Activated CD4-positive, alpha-beta T cell treated with anti-CD3 and anti-CD28 coated beads, Interleukin-2, amount 10 ng/mL, durations not matched to agents 24 days and 14 days (primary cell): Measurements from ENCODE around the gene CRELD2. TPM values are rescaled to one million over a fixed set of nuclear protein-coding genes. Genes with fewer than 3 reads are reported as not detected.

ENCODE experiments used
- DNase-seq: peaks from one replicate; pipeline ENCODE4 v3.0.0; 2022
- H3K27ac Mint-ChIP-seq: one replicate; pipeline ENCODE4 v1.8.0; 2022; ENCODE audit warnings: mild to moderate bottlenecking, mixed read lengths
- H3K27me3 Mint-ChIP-seq: one replicate; pipeline ENCODE4 v1.8.0; 2022; ENCODE audit warnings: mixed read lengths
- H3K36me3 Mint-ChIP-seq: one replicate; pipeline ENCODE4 v1.8.0; 2022; ENCODE audit warnings: low read depth, mild to moderate bottlenecking, mixed read lengths
- H3K4me1 Mint-ChIP-seq: one replicate; pipeline ENCODE4 v1.8.0; 2021; ENCODE audit warnings: mixed read lengths
- H3K4me3 Mint-ChIP-seq: one replicate; pipeline ENCODE4 v1.8.0; 2022; ENCODE audit warnings: mild to moderate bottlenecking, moderate library complexity, mixed read lengths
- H3K9me3 Mint-ChIP-seq: one replicate; pipeline ENCODE4 v1.8.0; 2021; ENCODE audit warnings: mixed read lengths
- intact Hi-C: fragments of 100-400 bp; cut with micrococcal nuclease; formaldehyde crosslinking; loops from one replicate; pipeline ENCODE4 v1.15.1; 2023
- total RNA-seq: library from RNA; stranded (reverse); gene quantifications from 2 replicates; pipeline ENCODE4 v1.2.3, GENCODE V29; 2022

The CRELD2 gene
- total RNA-seq, 1 donor from 2014 or later: 47.4 TPM

DNA sequence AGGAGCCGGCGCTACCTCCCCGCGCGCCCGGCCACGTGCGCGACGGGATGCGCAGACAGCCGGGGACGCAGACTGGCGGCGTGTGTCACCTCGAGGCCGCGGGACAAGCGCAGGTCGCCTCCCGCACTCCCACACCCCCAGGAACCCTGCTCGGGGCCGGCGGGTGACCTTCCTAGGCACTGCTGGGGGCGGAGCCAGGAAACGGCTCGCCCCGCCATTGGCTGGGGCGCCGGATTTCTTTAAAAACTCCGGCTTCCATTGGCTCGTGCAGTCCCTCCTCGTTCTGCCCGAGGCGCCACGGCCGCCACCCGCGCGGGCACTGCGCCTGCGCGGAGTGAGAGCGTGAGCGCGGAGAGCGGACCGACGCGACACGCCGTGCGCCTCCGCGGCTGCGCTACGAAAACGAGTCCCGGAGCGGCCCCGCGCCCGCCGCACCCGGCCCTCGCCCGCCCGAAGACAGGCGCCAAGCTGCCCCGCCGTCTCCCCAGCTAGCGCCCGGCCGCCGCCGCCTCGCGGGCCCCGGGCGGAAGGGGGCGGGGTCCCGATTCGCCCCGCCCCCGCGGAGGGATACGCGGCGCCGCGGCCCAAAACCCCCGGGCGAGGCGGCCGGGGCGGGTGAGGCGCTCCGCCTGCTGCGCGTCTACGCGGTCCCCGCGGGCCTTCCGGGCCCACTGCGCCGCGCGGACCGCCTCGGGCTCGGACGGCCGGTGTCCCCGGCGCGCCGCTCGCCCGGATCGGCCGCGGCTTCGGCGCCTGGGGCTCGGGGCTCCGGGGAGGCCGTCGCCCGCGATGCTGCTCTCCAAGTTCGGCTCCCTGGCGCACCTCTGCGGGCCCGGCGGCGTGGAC, 41.9 kb downstream of the CRELD2 start, which contains the start of gene PIM3:
Gene PIM3 (plus strand): TSS at position 614 of the 846 bp plus-strand sequence. CDS start 176 bp downstream, at position 790.
- H3K4me3 Mint-ChIP-seq: peak within 1 kb of the TSS; percentile 94
- DNase-seq: peak; percentile 98
- peak within 1 kb of the TSS; percentile 95 for H3K27ac Mint-ChIP-seq
- no peaks in the 10 kb centered on the region for H3K9me3 Mint-ChIP-seq
- peaks cover 17% of the 10 kb centered on the region for H3K4me1 Mint-ChIP-seq
- no peaks in the 10 kb centered on the region for H3K27me3 Mint-ChIP-seq
- intact Hi-C loops: loop anchor here (5.0 kb wide), 2 partner anchors 108 to 567 kb away; partner anchors contain the start of genes SCO2 and ZBED4
- H3K36me3 Mint-ChIP-seq: peaks cover 34% of the 10 kb centered on the region

DNA sequence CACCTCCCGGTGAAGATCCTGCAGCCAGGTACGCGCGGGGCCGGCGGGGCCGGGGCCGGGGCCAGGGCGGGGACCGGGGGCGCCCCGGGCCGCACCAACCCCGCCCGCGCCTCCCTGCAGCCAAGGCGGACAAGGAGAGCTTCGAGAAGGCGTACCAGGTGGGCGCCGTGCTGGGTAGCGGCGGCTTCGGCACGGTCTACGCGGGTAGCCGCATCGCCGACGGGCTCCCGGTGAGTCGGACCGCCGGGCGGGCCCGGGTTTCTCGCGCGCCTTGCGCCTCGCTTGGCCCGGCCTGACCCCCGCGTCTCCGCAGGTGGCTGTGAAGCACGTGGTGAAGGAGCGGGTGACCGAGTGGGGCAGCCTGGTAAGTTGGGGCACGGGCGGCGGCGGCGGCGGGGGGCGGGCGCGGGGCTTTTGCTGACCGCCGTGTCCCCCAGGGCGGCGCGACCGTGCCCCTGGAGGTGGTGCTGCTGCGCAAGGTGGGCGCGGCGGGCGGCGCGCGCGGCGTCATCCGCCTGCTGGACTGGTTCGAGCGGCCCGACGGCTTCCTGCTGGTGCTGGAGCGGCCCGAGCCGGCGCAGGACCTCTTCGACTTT, 42.7 kb downstream of the CRELD2 start:
- H3K36me3 Mint-ChIP-seq: peaks cover 35% of the 10 kb centered on the region
- intact Hi-C loops: loop anchor here (5.0 kb wide), 2 partner anchors 109 to 566 kb away; partner anchors contain the start of genes SCO2 and ZBED4

DNA sequence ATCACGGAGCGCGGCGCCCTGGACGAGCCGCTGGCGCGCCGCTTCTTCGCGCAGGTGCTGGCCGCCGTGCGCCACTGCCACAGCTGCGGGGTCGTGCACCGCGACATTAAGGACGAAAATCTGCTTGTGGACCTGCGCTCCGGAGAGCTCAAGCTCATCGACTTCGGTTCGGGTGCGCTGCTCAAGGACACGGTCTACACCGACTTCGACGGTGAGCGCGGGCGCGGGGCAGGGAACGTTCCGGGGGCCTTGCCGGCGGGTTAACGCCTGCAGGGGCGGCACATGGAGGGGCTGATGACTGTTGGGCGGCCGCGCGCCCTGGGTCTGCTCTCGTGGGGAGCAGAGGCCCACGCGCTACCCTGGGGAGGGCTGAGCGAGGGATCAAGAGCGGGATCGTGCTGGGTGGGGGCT, 43.2 kb downstream of the CRELD2 start:
- Mint-ChIP-seq H3K27me3 (no peaks in the 10 kb centered on the region), H3K27ac (peak overlapping the region; percentile 95), H3K4me3 (peak overlapping the region; percentile 94), H3K9me3 (no peaks in the 10 kb centered on the region), H3K4me1 (peaks cover 17% of the 10 kb centered on the region), H3K36me3 (peaks cover 37% of the 10 kb centered on the region)
- no peak for DNase-seq
- intact Hi-C loops: loop anchor here (1.0 to 5.0 kb wide), 4 partner anchors 25 to 566 kb away; partner anchors contain the start of genes SCO2 and ZBED4

More for the DNA sequence above, 42.7 kb downstream of the CRELD2 start:
- peak; percentile 83 for DNase-seq
- Mint-ChIP-seq H3K9me3 (no peaks in the 10 kb centered on the region), H3K4me3 (peak overlapping the region; percentile 94), H3K4me1 (peaks cover 17% of the 10 kb centered on the region), H3K27me3 (no peaks in the 10 kb centered on the region), H3K27ac (peak overlapping the region; percentile 95)

DNA sequence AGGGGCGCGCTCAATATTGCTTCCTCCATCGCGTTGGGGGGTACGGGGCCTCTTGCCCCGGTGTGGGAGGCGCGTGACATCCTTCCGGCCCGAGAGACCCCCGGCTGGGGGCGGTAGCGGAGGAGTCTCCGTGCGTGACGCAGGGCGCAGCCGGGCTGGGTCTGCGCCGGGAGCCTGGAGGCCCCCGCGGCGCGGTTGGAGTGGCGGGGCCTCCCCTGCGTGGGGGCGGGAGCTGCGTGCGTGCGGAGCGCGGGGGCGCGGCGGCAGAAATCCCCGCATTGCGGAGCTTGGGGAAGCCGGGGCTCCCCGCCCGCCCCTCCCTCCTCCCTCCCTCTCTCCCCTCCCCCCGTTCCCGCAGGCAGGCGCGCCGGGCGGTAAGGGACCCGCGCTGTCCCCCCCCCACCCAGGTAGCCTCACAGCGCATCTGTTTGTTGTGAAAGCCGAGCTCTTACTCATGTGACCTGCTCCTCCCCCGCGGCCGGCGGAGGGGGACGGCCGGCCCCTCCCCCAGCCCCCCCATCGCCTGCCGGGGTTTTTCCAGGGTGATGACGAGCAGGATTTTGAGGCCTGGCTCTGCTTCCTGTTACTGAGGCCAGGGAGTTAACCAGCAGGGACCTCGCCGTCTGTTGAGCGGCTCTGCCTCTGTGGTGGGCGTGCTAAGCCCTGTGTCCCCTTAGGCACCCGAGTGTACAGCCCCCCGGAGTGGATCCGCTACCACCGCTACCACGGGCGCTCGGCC, 43.7 kb downstream of the CRELD2 start:
- peak; percentile 91 for DNase-seq
- intact Hi-C loops: loop anchor here (1.0 to 5.0 kb wide), 4 partner anchors 26 to 565 kb away; partner anchors contain the start of genes SCO2 and ZBED4
- H3K4me3 Mint-ChIP-seq: peak overlapping the region; percentile 94
- H3K36me3 Mint-ChIP-seq: peaks cover 37% of the 10 kb centered on the region
- H3K9me3 Mint-ChIP-seq: no peaks in the 10 kb centered on the region
- no peaks in the 10 kb centered on the region for H3K27me3 Mint-ChIP-seq
- H3K4me1 Mint-ChIP-seq: peaks cover 17% of the 10 kb centered on the region
- H3K27ac Mint-ChIP-seq: peak overlapping the region; percentile 95

DNA sequence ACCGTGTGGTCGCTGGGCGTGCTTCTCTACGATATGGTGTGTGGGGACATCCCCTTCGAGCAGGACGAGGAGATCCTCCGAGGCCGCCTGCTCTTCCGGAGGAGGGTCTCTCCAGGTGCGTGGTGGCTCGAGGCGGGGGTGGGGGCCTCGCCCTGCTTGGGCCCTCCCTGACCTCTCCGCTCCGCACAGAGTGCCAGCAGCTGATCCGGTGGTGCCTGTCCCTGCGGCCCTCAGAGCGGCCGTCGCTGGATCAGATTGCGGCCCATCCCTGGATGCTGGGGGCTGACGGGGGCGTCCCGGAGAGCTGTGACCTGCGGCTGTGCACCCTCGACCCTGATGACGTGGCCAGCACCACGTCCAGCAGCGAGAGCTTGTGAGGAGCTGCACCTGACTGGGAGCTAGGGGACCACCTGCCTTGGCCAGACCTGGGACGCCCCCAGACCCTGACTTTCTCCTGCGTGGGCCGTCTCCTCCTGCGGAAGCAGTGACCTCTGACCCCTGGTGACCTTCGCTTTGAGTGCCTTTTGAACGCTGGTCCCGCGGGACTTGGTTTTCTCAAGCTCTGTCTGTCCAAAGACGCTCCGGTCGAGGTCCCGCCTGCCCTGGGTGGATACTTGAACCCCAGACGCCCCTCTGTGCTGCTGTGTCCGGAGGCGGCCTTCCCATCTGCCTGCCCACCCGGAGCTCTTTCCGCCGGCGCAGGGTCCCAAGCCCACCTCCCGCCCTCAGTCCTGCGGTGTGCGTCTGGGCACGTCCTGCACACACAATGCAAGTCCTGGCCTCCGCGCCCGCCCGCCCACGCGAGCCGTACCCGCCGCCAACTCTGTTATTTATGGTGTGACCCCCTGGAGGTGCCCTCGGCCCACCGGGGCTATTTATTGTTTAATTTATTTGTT, 44.6 kb downstream of the CRELD2 start:
- no peak for DNase-seq
- peaks cover 20% of the 10 kb centered on the region for H3K4me1 Mint-ChIP-seq
- H3K4me3 Mint-ChIP-seq: peak overlapping the region; percentile 94
- intact Hi-C loops: loop anchor here (1.0 to 5.0 kb wide), 4 partner anchors 27 to 564 kb away; partner anchors contain the start of genes SCO2 and ZBED4
- H3K27me3 Mint-ChIP-seq: no peaks in the 10 kb centered on the region
- H3K36me3 Mint-ChIP-seq: peaks cover 38% of the 10 kb centered on the region
- no peaks in the 10 kb centered on the region for H3K9me3 Mint-ChIP-seq
- peak overlapping the region; percentile 83 for H3K27ac Mint-ChIP-seq

DNA sequence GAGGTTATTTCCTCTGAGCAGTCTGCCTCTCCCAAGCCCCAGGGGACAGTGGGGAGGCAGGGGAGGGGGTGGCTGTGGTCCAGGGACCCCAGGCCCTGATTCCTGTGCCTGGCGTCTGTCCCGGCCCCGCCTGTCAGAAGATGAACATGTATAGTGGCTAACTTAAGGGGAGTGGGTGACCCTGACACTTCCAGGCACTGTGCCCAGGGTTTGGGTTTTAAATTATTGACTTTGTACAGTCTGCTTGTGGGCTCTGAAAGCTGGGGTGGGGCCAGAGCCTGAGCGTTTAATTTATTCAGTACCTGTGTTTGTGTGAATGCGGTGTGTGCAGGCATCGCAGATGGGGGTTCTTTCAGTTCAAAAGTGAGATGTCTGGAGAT, 45.2 kb downstream of the CRELD2 start:
- H3K36me3 Mint-ChIP-seq: peaks cover 40% of the 10 kb centered on the region
- H3K4me1 Mint-ChIP-seq: peaks cover 19% of the 10 kb centered on the region
- no peaks in the 10 kb centered on the region for H3K9me3 Mint-ChIP-seq
- intact Hi-C loops: loop anchor here (5.0 kb wide), 2 partner anchors 111 to 564 kb away; partner anchors contain the start of genes SCO2 and ZBED4
- no peak for DNase-seq
- peak overlapping the region; percentile 94 for H3K4me3 Mint-ChIP-seq
- H3K27me3 Mint-ChIP-seq: no peaks in the 10 kb centered on the region
- peak overlapping the region; percentile 83 for H3K27ac Mint-ChIP-seq

DNA sequence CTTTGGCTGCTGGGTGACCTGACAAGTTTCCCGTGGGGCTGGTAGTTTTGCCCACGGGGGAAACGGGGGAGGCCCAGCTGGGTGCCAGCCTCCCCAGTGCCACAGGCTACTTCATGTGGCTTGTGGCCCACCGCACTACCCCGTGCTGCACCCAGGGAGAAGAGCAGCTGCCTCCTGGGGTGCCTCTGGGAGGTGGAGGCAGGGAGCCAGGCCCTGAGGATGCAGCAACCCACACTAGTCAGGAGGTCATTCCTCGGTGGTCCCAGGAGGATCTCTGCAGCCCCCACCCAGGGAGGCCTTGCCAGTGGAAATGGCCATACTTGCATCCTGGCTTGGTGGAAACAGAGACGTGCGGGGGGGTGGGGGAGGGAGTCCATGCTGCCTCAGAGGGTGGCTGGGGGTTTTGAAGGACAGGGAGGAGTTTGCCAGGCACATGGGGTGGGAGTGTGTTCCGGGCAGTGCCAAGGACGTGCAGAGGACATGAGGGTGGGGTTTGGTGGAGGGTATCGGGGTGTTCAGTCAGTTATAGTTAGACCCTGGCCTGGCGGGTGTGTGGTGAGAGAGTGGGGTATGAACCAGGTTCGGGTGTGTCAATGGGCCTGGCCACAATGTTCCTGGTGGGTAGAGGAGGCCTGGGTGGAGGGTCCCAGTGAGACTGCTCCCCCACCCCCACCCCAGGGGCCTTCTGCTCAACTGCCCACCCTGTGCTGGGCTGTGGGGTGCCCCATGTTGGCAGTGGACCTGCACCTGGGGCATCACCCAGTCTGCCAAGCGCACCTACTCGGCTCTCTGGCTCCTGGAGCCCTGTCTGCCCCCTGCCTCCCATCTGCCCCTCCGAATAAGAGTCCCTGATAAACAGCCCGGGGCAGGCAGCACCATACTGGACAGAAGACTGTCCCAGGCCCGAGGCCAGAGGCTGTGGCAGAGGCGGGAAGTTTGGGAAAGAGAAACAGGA, 46.0 kb downstream of the CRELD2 start:
- Mint-ChIP-seq H3K27ac (peak overlapping the region; percentile 83), H3K9me3 (no peaks in the 10 kb centered on the region), H3K4me3 (peak overlapping the region; percentile 94), H3K4me1 (peaks cover 15% of the 10 kb centered on the region), H3K27me3 (no peaks in the 10 kb centered on the region), H3K36me3 (peaks cover 40% of the 10 kb centered on the region)
- intact Hi-C loops: loop anchor here (5.0 kb wide), 2 partner anchors 112 to 563 kb away; partner anchors contain the start of genes SCO2 and ZBED4
- DNase-seq: peak; percentile 60

DNA sequence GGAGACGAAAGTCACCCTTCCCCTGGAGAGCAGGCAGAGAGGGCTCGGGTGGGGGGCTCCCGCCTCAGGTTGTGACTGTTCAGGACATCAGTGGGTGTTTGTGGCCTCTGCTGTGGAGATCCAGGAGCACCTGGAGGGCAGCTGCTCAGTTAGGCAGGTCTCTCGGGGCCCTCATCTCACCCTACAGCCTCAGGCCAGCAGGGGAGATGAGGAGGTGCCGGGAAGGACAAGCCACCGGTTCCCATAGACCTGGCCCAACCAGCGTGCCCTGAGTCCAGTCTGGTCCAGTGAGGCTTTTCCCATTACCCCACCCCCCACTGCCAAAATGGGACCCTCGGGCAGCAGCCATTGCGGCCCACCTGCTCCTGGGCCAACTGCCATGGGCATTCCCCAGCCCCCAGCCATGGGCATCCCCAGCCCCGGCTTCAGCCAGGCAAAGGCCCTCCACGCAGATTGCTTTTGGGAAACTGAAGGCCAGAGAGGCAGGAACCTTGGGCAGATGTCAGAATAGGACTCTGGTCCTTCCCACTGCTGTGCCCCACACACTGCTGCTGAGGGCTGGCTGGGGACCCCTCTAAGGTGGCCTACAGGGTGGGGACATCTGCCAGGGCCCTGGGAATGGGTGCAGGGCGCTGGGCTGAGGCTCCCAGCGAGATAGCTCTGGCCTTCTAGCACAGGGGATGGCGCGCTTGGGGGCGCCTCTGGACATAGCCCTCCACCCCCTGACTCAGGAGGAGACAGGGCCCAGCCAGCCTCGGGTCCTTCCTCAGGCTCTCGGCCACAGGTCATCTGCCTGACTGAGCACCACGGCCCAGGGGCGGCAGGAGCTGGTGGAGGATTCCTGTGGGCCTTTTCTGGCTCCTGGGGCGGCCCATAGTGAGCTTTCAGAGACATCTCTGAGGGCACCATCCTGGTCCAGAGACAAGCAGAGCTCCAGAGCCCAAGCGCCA, 46.9 kb downstream of the CRELD2 start:
- Mint-ChIP-seq H3K27ac (peak overlapping the region; percentile 83), H3K9me3 (no peaks in the 10 kb centered on the region), H3K36me3 (peaks cover 40% of the 10 kb centered on the region), H3K4me3 (peak overlapping the region; percentile 94), H3K4me1 (peaks cover 21% of the 10 kb centered on the region), H3K27me3 (no peaks in the 10 kb centered on the region)
- peak; percentile 65 for DNase-seq
- intact Hi-C loops: no loop called here

DNA sequence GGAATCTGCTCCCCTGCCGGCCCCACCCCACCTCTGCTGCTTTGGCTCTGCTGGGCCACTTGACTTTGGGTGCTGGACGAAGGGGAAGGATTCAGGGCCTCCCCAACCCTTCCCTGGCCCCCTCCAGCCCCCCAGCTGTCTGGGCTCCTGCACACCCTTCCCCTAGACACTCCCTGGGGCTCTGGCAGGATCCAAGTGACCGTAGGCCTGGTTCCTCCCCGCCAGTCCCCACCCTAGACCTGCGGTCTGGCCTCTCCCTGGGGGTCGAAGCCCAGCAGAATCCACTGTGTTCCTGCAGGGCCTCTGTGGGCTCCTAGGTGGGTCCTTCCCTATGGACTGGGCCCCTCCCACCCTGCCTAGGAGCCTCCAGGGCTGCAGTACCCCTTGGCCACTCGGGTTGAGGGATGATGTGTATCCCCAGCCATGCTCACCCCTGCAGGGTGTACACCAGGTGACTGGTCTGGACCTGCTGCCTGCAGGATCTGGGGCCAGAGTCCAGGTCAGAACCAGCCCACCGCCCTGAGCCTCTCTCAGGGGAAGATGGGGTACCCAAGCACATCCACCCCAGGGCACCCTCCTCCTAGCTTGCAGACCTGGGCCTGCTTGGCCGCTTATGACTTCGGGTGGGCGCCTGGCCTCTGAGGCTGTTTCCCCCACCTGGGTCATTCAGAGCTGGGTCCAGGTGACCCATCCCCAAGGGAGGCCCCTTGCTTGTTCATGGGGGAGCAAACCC, 47.8 kb downstream of the CRELD2 start:
- no peaks in the 10 kb centered on the region for H3K9me3 Mint-ChIP-seq
- H3K27ac Mint-ChIP-seq: peak overlapping the region; percentile 34
- H3K27me3 Mint-ChIP-seq: no peaks in the 10 kb centered on the region
- intact Hi-C loops: no loop called here
- H3K4me3 Mint-ChIP-seq: peak overlapping the region; percentile 43
- H3K4me1 Mint-ChIP-seq: peaks cover 29% of the 10 kb centered on the region
- H3K36me3 Mint-ChIP-seq: peaks cover 45% of the 10 kb centered on the region
- DNase-seq: peak; percentile 68

DNA sequence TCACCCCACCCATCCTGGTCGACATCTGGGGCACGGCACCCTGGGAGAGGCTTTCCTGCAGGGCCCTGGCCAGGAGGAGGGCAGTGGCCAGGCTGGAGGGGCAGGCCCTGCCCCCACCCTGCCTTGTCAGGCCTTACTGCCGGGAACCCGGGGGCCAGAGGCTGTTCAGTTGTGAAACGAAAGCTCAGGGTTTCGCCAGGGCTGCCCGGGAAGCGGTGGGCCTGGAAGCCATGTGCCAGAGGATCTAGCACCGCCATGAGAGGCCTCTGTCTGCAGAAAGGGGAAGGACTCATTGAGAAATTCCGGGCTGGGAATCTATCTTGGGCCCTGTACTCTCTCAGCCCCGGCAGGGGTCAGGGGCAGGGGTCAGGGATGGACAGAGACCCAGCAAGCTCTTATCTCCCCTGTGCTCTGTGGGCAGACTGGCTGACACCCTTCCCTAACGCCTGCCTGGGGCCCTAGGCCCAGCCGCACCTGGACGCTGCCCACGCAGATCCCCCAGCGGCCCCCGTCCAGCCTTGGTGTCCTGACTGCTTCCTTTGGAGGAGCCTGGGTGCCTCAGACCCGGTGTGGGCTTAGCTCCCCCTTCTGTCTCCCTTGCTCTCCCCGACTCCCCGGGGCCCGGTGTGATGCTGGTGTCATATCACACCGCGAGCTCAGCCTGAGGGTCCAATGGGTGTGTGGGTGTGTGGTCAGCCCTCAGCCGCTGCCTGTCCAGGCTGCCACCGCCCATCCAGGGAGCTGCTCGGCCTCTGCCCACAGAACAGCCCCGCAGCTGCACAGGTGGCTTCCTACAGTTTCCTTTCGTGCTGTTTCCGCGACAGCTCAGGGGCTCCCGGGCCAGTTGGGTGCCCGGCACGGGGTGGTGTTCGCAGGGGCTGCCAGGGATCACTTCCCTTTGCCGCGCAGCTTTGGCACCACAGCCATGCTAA, 48.6 kb downstream of the CRELD2 start:
- peak; percentile 62 for DNase-seq
- Mint-ChIP-seq H3K27ac (peak overlapping the region; percentile 70), H3K9me3 (no peaks in the 10 kb centered on the region), H3K36me3 (peaks cover 39% of the 10 kb centered on the region), H3K4me1 (peaks cover 30% of the 10 kb centered on the region), H3K27me3 (no peaks in the 10 kb centered on the region), H3K4me3 (peak overlapping the region; percentile 21)
- intact Hi-C loops: no loop called here
